ENCODE measurements around the gene ACTG2.

DNA sequence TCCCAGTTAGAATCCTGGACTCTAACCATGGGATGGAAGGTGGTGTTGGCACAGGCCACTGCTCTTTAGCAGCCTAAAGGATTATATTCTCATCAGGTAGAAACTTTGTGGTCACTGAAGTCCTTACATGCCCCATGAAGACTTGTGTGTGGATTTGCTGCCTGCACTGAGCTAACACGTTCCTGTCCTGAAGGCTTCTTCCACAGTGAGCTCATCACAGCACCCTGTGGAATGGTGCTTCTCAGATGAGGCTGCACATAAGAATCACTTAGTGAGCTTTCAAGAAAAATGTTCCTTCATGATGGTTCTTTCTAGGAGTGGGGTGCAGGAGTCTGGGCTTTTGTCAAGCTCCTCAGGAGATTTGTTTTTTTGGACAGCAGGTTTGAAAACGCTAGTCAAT is 37.3 kb upstream of the ACTG2 start:
- TF ChIP-seq, protein P1, sequence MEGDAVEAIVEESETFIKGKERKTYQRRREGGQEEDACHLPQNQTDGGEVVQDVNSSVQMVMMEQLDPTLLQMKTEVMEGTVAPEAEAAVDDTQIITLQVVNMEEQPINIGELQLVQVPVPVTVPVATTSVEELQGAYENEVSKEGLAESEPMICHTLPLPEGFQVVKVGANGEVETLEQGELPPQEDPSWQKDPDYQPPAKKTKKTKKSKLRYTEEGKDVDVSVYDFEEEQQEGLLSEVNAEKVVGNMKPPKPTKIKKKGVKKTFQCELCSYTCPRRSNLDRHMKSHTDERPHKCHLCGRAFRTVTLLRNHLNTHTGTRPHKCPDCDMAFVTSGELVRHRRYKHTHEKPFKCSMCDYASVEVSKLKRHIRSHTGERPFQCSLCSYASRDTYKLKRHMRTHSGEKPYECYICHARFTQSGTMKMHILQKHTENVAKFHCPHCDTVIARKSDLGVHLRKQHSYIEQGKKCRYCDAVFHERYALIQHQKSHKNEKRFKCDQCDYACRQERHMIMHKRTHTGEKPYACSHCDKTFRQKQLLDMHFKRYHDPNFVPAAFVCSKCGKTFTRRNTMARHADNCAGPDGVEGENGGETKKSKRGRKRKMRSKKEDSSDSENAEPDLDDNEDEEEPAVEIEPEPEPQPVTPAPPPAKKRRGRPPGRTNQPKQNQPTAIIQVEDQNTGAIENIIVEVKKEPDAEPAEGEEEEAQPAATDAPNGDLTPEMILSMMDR (IDR thresholded peaks at IDR 0.05), result no peak
- TF ChIP-seq POLR2A (IDR thresholded peaks at IDR 0.05; ENCODE audit: low read depth), result no peak
- TF ChIP-seq POLR2AphosphoS5 (IDR thresholded peaks at IDR 0.05), result no peak
- TF ChIP-seq EP300 (IDR thresholded peaks at IDR 0.05), result no peak
